ENCODE measurements around the gene SLX9.

GRCh38 chr21:44977616-44978340 is 37.9 kb downstream of the SLX9 start:
- TF ChIP-seq, protein P1, sequence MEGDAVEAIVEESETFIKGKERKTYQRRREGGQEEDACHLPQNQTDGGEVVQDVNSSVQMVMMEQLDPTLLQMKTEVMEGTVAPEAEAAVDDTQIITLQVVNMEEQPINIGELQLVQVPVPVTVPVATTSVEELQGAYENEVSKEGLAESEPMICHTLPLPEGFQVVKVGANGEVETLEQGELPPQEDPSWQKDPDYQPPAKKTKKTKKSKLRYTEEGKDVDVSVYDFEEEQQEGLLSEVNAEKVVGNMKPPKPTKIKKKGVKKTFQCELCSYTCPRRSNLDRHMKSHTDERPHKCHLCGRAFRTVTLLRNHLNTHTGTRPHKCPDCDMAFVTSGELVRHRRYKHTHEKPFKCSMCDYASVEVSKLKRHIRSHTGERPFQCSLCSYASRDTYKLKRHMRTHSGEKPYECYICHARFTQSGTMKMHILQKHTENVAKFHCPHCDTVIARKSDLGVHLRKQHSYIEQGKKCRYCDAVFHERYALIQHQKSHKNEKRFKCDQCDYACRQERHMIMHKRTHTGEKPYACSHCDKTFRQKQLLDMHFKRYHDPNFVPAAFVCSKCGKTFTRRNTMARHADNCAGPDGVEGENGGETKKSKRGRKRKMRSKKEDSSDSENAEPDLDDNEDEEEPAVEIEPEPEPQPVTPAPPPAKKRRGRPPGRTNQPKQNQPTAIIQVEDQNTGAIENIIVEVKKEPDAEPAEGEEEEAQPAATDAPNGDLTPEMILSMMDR (IDR thresholded peaks at IDR 0.05): no peak
- TF ChIP-seq PBX3 (IDR thresholded peaks at IDR 0.05): no peak
- TF ChIP-seq CHD2 (IDR thresholded peaks at IDR 0.05; ENCODE audit: low read length, partially characterized antibody): no peak

Data from SK-N-SH (cell line).